GM12874 (cell line): ENCODE measurements around the gene LINGO3.
A peak's percentile ranks its signal among the peaks of the same experiment; 100 is the strongest.

Source experiments
- TF ChIP-seq, protein P1 (sequence below): IDR thresholded peaks from 2 replicates; pipeline ENCODE4 v1.5.1; 2011; ENCODE audit warnings: low read depth, mild to moderate bottlenecking, control low read depth, low read length, moderate library complexity; ENCODE audit not compliant: insufficient read depth

LINGO3 gene

DNA sequence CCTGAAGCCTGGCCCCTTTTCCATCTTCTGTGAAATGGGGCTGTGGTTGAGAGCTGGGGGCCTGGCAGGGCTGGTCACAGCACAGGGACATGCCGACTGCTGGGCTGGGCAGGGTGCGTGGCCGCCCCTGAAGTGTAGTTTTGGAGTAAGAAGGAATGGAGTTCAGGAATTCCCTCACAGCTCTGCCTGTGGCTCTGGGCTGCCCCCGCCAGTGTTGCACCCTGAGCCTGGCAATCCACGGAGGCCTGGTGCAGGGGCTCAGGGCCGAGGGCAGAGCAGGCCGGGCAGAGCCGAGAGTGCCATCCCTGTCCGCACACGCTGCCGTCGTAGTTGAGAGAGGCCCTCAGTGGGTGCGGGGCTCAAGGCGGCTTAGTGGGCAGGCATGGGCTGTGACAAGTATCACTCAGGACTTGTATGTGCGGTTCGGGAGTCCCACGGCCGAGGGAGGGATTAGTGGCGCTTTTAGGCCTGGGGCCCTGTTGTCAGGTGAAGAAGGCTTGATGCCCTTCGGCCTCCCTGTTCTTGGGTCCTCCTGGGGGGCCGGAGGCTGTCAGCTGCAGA is 30.2 kb upstream of the LINGO3 start:
- TF ChIP-seq, protein P1, sequence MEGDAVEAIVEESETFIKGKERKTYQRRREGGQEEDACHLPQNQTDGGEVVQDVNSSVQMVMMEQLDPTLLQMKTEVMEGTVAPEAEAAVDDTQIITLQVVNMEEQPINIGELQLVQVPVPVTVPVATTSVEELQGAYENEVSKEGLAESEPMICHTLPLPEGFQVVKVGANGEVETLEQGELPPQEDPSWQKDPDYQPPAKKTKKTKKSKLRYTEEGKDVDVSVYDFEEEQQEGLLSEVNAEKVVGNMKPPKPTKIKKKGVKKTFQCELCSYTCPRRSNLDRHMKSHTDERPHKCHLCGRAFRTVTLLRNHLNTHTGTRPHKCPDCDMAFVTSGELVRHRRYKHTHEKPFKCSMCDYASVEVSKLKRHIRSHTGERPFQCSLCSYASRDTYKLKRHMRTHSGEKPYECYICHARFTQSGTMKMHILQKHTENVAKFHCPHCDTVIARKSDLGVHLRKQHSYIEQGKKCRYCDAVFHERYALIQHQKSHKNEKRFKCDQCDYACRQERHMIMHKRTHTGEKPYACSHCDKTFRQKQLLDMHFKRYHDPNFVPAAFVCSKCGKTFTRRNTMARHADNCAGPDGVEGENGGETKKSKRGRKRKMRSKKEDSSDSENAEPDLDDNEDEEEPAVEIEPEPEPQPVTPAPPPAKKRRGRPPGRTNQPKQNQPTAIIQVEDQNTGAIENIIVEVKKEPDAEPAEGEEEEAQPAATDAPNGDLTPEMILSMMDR = no peak

DNA sequence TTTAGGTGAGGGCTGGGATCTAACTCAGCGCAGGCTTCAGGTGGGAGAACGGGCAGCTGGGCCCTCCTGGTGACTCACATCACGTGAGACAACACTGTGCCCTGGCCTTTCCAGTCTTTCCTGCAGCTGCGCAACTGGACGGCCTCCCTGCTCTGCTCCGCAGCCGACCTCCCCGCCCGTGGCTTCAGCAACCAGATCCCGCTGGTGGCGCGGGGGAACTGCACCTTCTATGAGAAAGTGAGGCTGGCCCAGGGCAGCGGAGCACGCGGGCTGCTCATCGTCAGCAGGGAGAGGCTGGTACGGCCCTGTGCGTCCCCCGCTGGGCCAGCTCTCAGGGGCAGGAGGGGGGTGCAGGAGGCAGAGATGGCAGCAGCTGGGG is 29.4 kb upstream of the LINGO3 start:
- TF ChIP-seq, protein P1 = peak; percentile 2; the same call in 1 of the 2 replicates

DNA sequence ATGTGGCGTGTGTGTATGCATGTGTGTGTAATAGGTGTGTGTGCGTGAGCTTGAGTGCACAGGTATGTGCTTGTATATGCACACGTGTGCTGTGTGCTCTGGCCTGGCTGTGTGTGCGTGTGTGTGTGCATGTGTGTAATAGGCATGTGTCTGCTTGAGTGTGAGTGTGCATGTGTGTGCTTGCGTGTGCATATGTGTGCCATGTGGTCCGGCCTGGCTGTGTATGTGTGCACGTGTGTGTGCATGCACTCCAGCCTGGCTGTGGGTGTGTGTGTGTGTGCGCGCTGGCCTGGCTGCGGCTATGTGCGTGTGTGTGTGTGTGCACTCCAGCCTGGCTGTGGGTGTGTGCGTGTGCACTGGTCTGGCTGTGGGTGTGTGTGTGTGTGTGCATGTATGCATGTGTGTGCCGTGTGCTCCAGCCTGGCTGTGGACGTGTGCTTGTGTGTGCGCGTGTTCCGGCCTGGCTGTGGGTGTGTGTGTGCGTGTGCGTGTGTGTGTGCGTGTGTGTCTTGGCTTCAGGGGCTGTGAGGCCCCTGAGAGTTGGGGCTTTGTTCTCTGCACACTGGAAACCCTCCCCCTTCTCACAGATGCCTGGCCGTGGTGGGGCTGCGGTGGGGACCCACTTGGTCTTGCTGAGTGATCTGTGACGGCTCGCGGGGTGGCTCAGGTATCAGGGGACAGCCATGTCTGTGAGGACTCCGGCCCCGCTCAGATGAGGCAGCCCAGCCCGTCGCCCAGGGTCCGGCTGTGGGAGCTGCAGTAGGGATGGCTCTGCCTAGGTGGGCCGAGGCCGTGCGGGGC is 28.8 kb upstream of the LINGO3 start:
- TF ChIP-seq, protein P1 = no peak

DNA sequence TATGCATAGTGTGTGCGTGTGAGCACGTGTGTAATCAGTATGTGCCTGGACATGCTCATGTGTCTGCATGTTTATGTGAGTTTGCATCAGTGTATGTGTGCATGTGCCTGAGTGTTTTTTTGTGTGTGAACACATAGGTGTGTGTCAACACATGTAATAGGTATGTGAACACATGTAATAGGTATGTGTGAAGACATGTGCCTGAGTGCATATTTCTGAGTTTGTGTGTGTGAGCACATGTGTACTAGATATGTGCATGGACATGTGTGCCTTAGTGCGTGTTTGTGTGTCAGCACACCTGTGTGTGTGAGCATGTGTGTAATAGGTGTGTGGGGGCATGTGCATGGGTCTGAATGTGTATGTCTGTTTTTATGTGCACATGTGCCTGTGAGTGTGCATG is 27.9 kb upstream of the LINGO3 start:
- TF ChIP-seq, protein P1 = no peak

DNA sequence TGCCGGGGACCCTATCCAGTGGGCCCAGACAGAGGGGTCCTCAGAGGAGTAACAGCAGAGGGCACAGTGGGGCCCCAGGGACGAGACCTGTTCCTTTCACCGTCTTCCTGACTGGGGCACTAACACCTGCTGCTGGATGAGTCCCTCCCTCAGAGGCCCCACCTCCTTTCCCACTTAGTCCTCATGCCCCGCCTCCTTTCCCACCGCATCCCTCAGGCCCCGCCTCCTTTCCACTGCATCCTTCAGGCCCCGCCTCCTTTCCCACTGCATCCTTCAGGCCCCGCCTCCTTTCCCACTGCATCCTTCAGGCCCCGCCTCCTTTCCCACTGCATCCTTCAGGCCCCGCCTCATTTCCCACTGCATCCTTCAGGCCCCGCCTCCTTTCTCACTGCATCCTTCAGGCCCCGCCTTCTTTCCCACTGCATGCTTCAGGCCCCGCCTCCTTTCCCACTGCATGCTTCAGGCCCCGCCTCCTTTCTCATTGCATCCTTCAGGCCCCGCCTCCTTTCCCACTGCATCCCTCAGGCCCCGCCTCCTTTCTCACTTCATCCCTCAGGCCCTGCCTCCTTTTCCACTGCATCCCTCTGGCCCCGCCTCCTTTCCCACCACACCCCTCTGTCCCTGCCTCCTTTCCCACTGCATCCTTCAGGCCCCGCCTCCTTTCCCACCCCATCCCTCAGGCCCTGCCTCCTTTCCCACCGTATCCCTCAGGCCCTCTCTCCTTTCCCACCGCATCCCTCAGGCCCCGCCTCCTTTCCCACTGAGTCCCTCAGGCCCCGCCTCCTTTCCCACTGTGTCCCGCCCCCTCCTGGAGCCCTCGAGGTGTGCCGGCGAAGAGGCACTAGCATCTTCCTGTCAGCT is 27.3 kb upstream of the LINGO3 start:
- TF ChIP-seq, protein P1 = no peak

DNA sequence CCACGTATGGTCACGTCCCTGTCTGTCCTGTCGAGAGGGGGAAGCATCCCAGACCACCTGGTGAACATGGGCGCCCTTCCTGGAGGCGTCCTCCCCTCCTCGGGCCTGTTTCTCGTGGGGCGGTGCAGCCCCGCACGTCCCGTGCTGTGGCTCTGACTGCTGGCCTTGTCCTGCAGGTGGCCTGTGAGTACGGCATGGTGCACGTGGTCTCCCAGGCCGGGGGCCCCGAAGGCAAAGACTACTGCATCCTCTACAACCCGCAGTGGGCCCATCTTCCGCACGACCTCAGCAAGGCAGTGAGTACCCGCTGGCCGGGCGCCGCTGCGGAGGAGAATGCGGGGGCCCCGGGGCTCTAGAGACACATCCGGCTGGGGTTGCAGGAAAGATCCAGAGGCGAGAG is 26.5 kb upstream of the LINGO3 start:
- TF ChIP-seq, protein P1 = no peak

DNA sequence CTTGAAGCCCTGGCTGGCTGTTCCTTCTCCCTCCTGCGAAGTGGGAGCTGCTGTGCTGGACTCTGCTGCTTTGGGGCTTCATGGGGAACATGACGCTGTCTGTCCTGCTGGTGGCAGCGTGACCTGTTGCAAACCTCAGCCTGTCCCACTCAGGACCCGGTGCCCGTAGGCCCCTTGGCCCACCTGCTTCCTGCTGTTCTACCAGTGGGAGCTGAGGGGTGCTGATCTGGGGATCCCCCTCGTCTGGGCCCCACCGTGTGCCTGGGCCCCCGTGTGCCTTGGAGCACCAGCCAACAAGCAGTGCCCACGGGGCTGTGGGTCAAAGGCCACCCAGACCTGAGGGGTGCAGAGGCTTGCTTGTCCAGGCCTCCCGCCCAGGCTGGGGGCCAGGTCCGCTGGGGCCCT is 25.9 kb upstream of the LINGO3 start:
- TF ChIP-seq, protein P1 = no peak
